ENCODE results near the gene ZNF394.

Gene ZNF394

GRCh38 chr7:99497766-99498545 lies 2.1 kb downstream of the ZNF394 start:
- peak in 1 of 10 donors; percentile 7 for DNase-seq
- intact Hi-C loops (cut with DNase I), result no loop called here

- DNase-seq, result peak in 1 of 10 donors; percentile 27
- intact Hi-C loops (cut with DNase I), result no loop called here
These were observed 6.3 kb downstream of the ZNF394 start for GRCh38 chr7:99493823-99494222.

GRCh38 chr7:99490878-99491277 lies 9.2 kb downstream of the ZNF394 start:
- DNase-seq, result peak in 1 of 10 donors; percentile 26
- intact Hi-C loops (cut with DNase I), result no loop called here

- DNase-seq, result peak in 1 of 10 donors; percentile 37
- intact Hi-C loops (cut with DNase I), result no loop called here
These were observed 10.8 kb downstream of the ZNF394 start for GRCh38 chr7:99489235-99489634.

- no peak for DNase-seq
- intact Hi-C loops (cut with DNase I), result no loop called here
These were observed 15.0 kb downstream of the ZNF394 start for GRCh38 chr7:99485094-99485493.

GRCh38 chr7:99478464-99479440 lies 21.3 kb downstream of the ZNF394 start:
- DNase-seq, result peak in 1 of 10 donors; percentile 75
- intact Hi-C loops (cut with DNase I), result no loop called here

- DNase-seq, result peak in 2 of 10 donors; percentile 14 to 39
These were observed 24.0 kb downstream of the ZNF394 start for GRCh38 chr7:99476107-99476506.

GRCh38 chr7:99473315-99473596 lies 26.8 kb downstream of the ZNF394 start:
- intact Hi-C loops (cut with DNase I), result no loop called here

More at GRCh38 chr7:99476107-99476506, 24.0 kb downstream of the ZNF394 start:
- intact Hi-C loops (cut with DNase I), result no loop called here

GRCh38 chr7:99472561-99473314 lies 27.3 kb downstream of the ZNF394 start, which contains the start of gene ZNF789:
TSS of gene ZNF789 (plus strand) at chr7:99472890. CDS start at chr7:99476457, 3,567 bp downstream.
- peak; percentile 98 to 100 (median 99) for DNase-seq
- intact Hi-C loops (cut with DNase I), result loop anchor here (1.0 kb wide), 2 partner anchors 28 to 32 kb away; partner anchors contain the start of genes ZKSCAN5 and ZNF394

More at GRCh38 chr7:99473315-99473596, 26.8 kb downstream of the ZNF394 start:
- DNase-seq, result no peak

- peak in 2 of 10 donors; percentile 20 to 44 for DNase-seq
These were observed 30.6 kb downstream of the ZNF394 start for GRCh38 chr7:99469381-99470065.

GRCh38 chr7:99468336-99468918 lies 31.7 kb downstream of the ZNF394 start:
- intact Hi-C loops (cut with DNase I), result no loop called here
- DNase-seq, result peak in 1 of 10 donors; percentile 62

More at GRCh38 chr7:99469381-99470065, 30.6 kb downstream of the ZNF394 start:
- intact Hi-C loops (cut with DNase I), result no loop called here

GRCh38 chr7:99465421-99465768 lies 34.7 kb downstream of the ZNF394 start:
- intact Hi-C loops (cut with DNase I), result no loop called here
- peak in 1 of 10 donors; percentile 33 for DNase-seq

- intact Hi-C loops (cut with DNase I), result no loop called here
- no peak for DNase-seq
These were observed 38.9 kb downstream of the ZNF394 start for GRCh38 chr7:99461221-99461620.

- peak in 2 of 10 donors; percentile 17 to 32 for DNase-seq
These were observed 39.4 kb downstream of the ZNF394 start for GRCh38 chr7:99460651-99461050.

GRCh38 chr7:99459087-99459486 lies 41.0 kb downstream of the ZNF394 start:
- peak in 3 of 10 donors; percentile 50 to 73 (median 72) for DNase-seq
- intact Hi-C loops (cut with DNase I), result no loop called here

More at GRCh38 chr7:99460651-99461050, 39.4 kb downstream of the ZNF394 start:
- intact Hi-C loops (cut with DNase I), result no loop called here

- intact Hi-C loops (cut with DNase I), result no loop called here
- peak in 2 of 10 donors; percentile 67 for DNase-seq
These were observed 42.2 kb downstream of the ZNF394 start for GRCh38 chr7:99457650-99458493.

- intact Hi-C loops (cut with DNase I), result no loop called here
- DNase-seq, result peak in 2 of 10 donors; percentile 12 to 31
These were observed 42.9 kb downstream of the ZNF394 start for GRCh38 chr7:99457050-99457649.

- peak in 2 of 10 donors; percentile 27 to 70 for DNase-seq
These were observed 43.8 kb downstream of the ZNF394 start for GRCh38 chr7:99456288-99456687.

More at GRCh38 chr7:99456288-99456687, 43.8 kb downstream of the ZNF394 start:
- intact Hi-C loops (cut with DNase I), result no loop called here
